ENCODE measurements around the gene CHL1.

CHL1 gene

GRCh38 chr3:411226-411625 lies 214.7 kb downstream of the CHL1 start:
- no peak for DNase-seq

- no peak for DNase-seq
Observed at GRCh38 chr3:414063-414462, 217.5 kb downstream of the CHL1 start.

GRCh38 chr3:418239-418929 lies 221.8 kb downstream of the CHL1 start:
- DNase-seq = no peak

- DNase-seq = no peak
Observed at GRCh38 chr3:420584-420983, 224.0 kb downstream of the CHL1 start.

- no peak for DNase-seq
Observed at GRCh38 chr3:425079-425478, 228.5 kb downstream of the CHL1 start.

- no peak for DNase-seq
Observed at GRCh38 chr3:426072-426471, 229.5 kb downstream of the CHL1 start.

GRCh38 chr3:427128-427527 lies 230.6 kb downstream of the CHL1 start:
- DNase-seq = no peak

- no peak for DNase-seq
Observed at GRCh38 chr3:430186-430585, 233.6 kb downstream of the CHL1 start.

DNA sequence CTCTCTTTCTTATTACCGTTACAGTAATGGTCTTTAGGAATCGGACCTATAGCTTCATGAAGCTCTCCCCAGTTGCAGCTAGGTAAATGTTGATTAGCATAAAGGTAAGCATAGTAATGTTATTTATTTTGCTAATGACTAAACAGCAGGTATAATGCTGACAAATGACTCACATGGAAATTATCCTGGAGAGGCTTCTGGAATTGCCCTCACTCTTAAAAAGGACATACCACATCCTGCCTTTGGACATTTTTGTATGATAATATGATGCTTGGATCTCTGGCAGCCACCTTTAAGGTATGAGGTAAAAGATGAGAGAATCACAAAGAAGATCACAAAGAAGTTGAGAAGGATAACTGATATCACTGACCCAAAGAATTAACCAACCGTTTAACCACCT lies 238.6 kb downstream of the CHL1 start:
- no peak for DNase-seq

- DNase-seq = no peak
Observed at GRCh38 chr3:436053-436452, 239.5 kb downstream of the CHL1 start.

- no peak for DNase-seq
Observed at GRCh38 chr3:440826-441225, 244.3 kb downstream of the CHL1 start.

GRCh38 chr3:445960-446359 lies 249.4 kb downstream of the CHL1 start:
- DNase-seq = no peak

DNA sequence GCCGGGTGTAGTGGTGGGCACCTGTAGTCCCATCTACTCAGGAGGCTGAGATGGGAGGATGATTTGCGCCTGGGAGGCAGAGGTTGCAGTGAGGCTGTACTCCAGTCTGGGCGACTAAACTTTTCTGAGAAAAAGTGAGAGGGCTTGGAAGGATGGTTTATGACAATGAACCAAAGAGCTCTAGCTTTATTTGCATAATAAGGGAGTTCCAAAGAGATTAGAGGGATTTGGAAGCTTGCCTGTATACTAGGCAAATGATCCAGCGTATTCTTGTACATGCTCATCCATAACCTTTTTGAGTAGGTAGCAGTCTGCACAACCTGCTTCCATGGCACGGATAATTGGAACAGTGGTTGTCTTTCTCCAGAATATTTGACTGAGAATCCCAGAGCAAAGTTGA lies 251.1 kb downstream of the CHL1 start:
- DNase-seq = no peak

DNA sequence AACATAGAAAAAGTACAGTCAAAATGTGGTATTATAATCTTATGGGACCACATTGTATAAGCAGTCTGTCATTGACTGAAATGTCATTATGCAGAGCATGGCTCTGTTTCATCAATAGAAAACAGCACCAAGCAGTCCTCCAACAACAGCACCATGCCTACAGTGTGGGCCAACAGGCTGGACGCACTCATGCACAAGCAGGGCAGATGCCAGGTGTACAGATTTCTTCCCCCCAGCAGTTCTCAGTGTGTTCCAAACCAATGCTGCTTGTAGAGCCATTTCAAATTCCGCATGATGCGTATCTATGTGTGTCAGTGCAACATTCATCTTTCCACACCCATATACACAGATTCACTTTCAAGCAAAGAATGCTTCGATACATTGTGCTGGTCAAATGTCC lies 253.1 kb downstream of the CHL1 start:
- DNase-seq = no peak

- DNase-seq = no peak
Observed at GRCh38 chr3:452221-452620, 255.7 kb downstream of the CHL1 start.

DNA sequence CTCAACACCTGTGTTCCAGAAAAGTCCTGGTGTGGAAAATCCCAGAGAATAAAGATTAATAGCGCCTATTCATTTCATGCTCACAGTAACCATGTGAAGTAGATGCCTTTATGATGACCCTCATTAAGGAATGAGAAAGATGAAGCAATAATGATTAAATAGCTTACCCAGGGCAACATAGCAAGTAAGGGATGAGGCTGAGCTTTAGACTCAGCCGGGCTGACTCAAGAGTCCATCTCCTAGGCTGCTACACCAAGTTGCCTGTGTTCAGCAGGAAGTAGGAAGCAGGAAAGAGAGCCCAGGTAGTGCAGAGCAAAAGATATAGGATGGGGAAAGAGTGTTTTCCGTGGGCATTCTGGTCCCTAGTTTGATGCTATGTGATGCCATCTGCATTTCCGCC lies 256.5 kb downstream of the CHL1 start:
- no peak for DNase-seq

GRCh38 chr3:454986-455385 lies 258.4 kb downstream of the CHL1 start:
- no peak for DNase-seq

DNA sequence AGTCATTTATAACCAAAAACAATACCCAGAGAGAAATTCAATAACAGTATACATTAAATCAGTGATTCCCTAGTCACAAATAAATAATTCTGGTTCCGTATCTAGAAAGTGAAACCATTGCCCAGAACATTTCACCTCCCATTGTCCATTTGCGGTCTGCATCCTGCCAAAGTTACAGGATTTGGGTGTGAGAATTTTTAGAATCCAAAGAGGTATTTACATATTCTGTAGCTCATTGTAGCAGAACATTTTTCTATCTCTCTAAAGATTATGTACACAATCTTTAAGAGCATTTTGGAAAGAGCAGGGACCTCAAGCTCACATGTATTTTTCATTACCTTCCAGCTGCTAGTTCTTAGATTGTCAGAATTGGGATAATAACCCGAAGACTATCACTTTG lies 261.6 kb downstream of the CHL1 start:
- DNase-seq = no peak

DNA sequence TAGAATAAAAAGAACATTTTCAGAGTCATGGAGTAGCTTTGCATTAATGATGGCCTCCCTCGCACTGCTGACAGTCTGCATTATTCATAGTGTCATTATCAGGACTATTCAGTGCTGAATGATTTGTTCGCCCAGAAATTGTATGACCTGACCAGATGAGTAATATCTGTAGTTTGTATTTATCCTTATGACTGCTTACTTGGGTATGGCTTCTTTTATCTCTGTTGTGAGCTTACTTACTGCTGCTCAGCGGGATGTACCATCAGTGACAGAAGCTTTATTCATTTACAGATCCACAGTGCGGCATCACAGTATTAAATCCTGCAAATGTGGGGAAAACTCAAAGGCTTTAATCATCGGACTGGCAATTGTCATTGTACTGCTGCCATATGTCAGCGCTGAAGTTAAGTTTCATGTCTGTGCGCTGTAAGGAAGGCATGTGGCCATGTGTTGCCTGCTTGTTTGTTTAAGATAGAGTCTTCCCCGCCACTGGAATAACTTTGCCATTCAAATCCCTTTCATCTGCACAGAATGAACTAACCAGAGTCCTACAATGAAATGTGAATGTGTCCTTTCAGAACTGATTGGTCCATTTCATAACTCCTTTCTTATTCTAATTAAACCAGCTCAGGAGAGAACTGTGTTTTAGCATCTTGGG lies 262.2 kb downstream of the CHL1 start:
- DNase-seq = no peak
